Measurements from ENCODE around the gene RPH3AL.
"Not testable (repeated sequence)": the region's sequence is repeated elsewhere in the genome, so short reads cannot be mapped to it uniquely, and the experiment has no call there.

RPH3AL gene

GRCh38 chr17:172401-172800 is 180.2 kb downstream of the RPH3AL start:
- H3K9ac ChIP-seq (ENCODE audit: low read depth, low read length, poor library complexity), result no peak overlapping the region
- H2AFZ ChIP-seq (ENCODE audit: low read length), result no peak overlapping the region
- no peak overlapping the region for H3K18ac ChIP-seq (ENCODE audit: low read length)
- no peak overlapping the region for H4K91ac ChIP-seq (ENCODE audit: low read depth, low read length, poor library complexity)
- H3K14ac ChIP-seq (ENCODE audit: low read length), result no peak overlapping the region
- peaks cover 0 to 42% (median 0%) of the 10 kb centered on the region in 3 experiments for H3K27me3 ChIP-seq (ENCODE audit: control insufficient read depth in 3 of 3, insufficient read depth in 3 of 3, low read depth in 1 of 3, low read length in 3 of 3)
- H3K9me3 ChIP-seq (replicated peaks in 1 of 2; ENCODE audit: control insufficient read depth in 2 of 2, insufficient read depth in 1 of 2, low read depth in 1 of 2, low read length in 2 of 2), result no peaks in the 10 kb centered on the region
- H3K27ac ChIP-seq (replicated peaks; ENCODE audit: low read length), result no peak overlapping the region
- H2BK12ac ChIP-seq (ENCODE audit: low read length), result no peak overlapping the region
- no peak overlapping the region for H2BK5ac ChIP-seq (ENCODE audit: low read length)
- no peak overlapping the region for H3K4me3 ChIP-seq (ENCODE audit: low read length in 2 of 2)
- H3K36me3 ChIP-seq (replicated peaks in 1 of 2; ENCODE audit: control insufficient read depth in 2 of 2, insufficient read depth in 2 of 2, low read length in 2 of 2), result no peaks in the 10 kb centered on the region
- no peak overlapping the region for H3K4ac ChIP-seq (ENCODE audit: low read length)
- H2BK15ac ChIP-seq (ENCODE audit: low read length), result peak overlapping the region; percentile 67
- H3K4me1 ChIP-seq (ENCODE audit: control insufficient read depth in 2 of 2, insufficient read depth in 1 of 2, low read depth in 1 of 2, low read length in 2 of 2), result no peaks in the 10 kb centered on the region
- peak overlapping the region; percentile 66 for H2AK5ac ChIP-seq (ENCODE audit: low read depth, low read length)
- no peak overlapping the region for H2BK120ac ChIP-seq (ENCODE audit: low read depth, low read length)
- H4K8ac ChIP-seq (ENCODE audit: low read depth, low read length), result no peak overlapping the region
- H3K79me1 ChIP-seq (ENCODE audit: low read depth, low read length), result no peaks in the 10 kb centered on the region
- H3K23ac ChIP-seq (ENCODE audit: low read depth, low read length, poor library complexity), result peak overlapping the region; percentile 27
- H3K4me2 ChIP-seq (ENCODE audit: insufficient read depth, low read length, poor library complexity, severe bottlenecking), result no peak overlapping the region
- no CpG with 5 or more reads among the region's 11 CpGs for WGBS, 2 donors (ENCODE audit: extremely low coverage in 2 of 2, insufficient read length in 2 of 2, insufficient replicate concordance in 1 of 2)
- no peak for DNase-seq (ENCODE audit: low spot score)

GRCh38 chr17:171871-172270 is 180.7 kb downstream of the RPH3AL start:
- Histone ChIP-seq H3K9me3 (replicated peaks in 1 of 2; ENCODE audit: control insufficient read depth in 2 of 2, insufficient read depth in 1 of 2, low read depth in 1 of 2, low read length in 2 of 2) (no peaks in the 10 kb centered on the region), H2BK15ac (ENCODE audit: low read length) (peak overlapping the region; percentile 67), H3K4ac (ENCODE audit: low read length) (no peak overlapping the region), H3K27ac (replicated peaks; ENCODE audit: low read length) (no peak overlapping the region), H3K14ac (ENCODE audit: low read length) (no peak overlapping the region), H2AFZ (ENCODE audit: low read length) (no peak overlapping the region), H2BK12ac (ENCODE audit: low read length) (no peak overlapping the region), H3K18ac (ENCODE audit: low read length) (peak overlapping the region; percentile 64), H2AK5ac (ENCODE audit: low read depth, low read length) (peak overlapping the region; percentile 66), H4K8ac (ENCODE audit: low read depth, low read length) (no peak overlapping the region), H3K79me1 (ENCODE audit: low read depth, low read length) (no peaks in the 10 kb centered on the region), H2BK5ac (ENCODE audit: low read length) (no peak overlapping the region), H3K36me3 (replicated peaks in 1 of 2; ENCODE audit: control insufficient read depth in 2 of 2, insufficient read depth in 2 of 2, low read length in 2 of 2) (no peaks in the 10 kb centered on the region), H3K23ac (ENCODE audit: low read depth, low read length, poor library complexity) (no peak overlapping the region), H3K4me1 (ENCODE audit: control insufficient read depth in 2 of 2, insufficient read depth in 1 of 2, low read depth in 1 of 2, low read length in 2 of 2) (no peaks in the 10 kb centered on the region), H4K91ac (ENCODE audit: low read depth, low read length, poor library complexity) (no peak overlapping the region), H3K4me3 (ENCODE audit: low read length in 2 of 2) (no peak overlapping the region), H3K4me2 (ENCODE audit: insufficient read depth, low read length, poor library complexity, severe bottlenecking) (no peak overlapping the region), H3K27me3 (ENCODE audit: control insufficient read depth in 3 of 3, insufficient read depth in 3 of 3, low read depth in 1 of 3, low read length in 3 of 3) (peaks cover 0 to 37% (median 0%) of the 10 kb centered on the region in 3 experiments), H3K9ac (ENCODE audit: low read depth, low read length, poor library complexity) (no peak overlapping the region), H2BK120ac (ENCODE audit: low read depth, low read length) (no peak overlapping the region)
- no peak for DNase-seq (ENCODE audit: low spot score)
- WGBS, 2 donors (ENCODE audit: extremely low coverage in 2 of 2, insufficient read length in 2 of 2, insufficient replicate concordance in 1 of 2), result no CpG with 5 or more reads among the region's 13 CpGs

GRCh38 chr17:170130-170670 is 182.4 kb downstream of the RPH3AL start:
- peak overlapping the region; percentile 75 for H2BK12ac ChIP-seq (ENCODE audit: low read length)
- H3K79me1 ChIP-seq (ENCODE audit: low read depth, low read length), result no peaks in the 10 kb centered on the region
- peak overlapping the region; percentile 96 for H2AK5ac ChIP-seq (ENCODE audit: low read depth, low read length)
- H3K4me1 ChIP-seq (ENCODE audit: control insufficient read depth in 2 of 2, insufficient read depth in 1 of 2, low read depth in 1 of 2, low read length in 2 of 2), result no peaks in the 10 kb centered on the region
- H2AFZ ChIP-seq (ENCODE audit: low read length), result no peak overlapping the region
- no peak overlapping the region for H4K91ac ChIP-seq (ENCODE audit: low read depth, low read length, poor library complexity)
- DNase-seq (ENCODE audit: low spot score), result no peak
- WGBS, 2 donors (ENCODE audit: extremely low coverage in 2 of 2, insufficient read length in 2 of 2, insufficient replicate concordance in 1 of 2), result no CpG with 5 or more reads among the region's 6 CpGs
- H3K18ac ChIP-seq (ENCODE audit: low read length), result peak overlapping the region; percentile 71
- H3K9ac ChIP-seq (ENCODE audit: low read depth, low read length, poor library complexity), result peak overlapping the region; percentile 12
- no peak overlapping the region for H3K4me2 ChIP-seq (ENCODE audit: insufficient read depth, low read length, poor library complexity, severe bottlenecking)
- H2BK5ac ChIP-seq (ENCODE audit: low read length), result peak overlapping the region; percentile 62
- no peak overlapping the region for H2BK120ac ChIP-seq (ENCODE audit: low read depth, low read length)
- peak overlapping the region; percentile 94 for H3K14ac ChIP-seq (ENCODE audit: low read length)
- no peak overlapping the region for H3K4ac ChIP-seq (ENCODE audit: low read length)
- H4K8ac ChIP-seq (ENCODE audit: low read depth, low read length), result no peak overlapping the region
- peak overlapping the region; percentile 85 for H3K23ac ChIP-seq (ENCODE audit: low read depth, low read length, poor library complexity)
- no peaks in the 10 kb centered on the region for H3K9me3 ChIP-seq (replicated peaks in 1 of 2; ENCODE audit: control insufficient read depth in 2 of 2, insufficient read depth in 1 of 2, low read depth in 1 of 2, low read length in 2 of 2)
- H3K36me3 ChIP-seq (replicated peaks in 1 of 2; ENCODE audit: control insufficient read depth in 2 of 2, insufficient read depth in 2 of 2, low read length in 2 of 2), result no peaks in the 10 kb centered on the region
- peak overlapping the region; percentile 81 for H2BK15ac ChIP-seq (ENCODE audit: low read length)
- peaks cover 0 to 30% (median 0%) of the 10 kb centered on the region in 3 experiments for H3K27me3 ChIP-seq (ENCODE audit: control insufficient read depth in 3 of 3, insufficient read depth in 3 of 3, low read depth in 1 of 3, low read length in 3 of 3)
- no peak overlapping the region for H3K27ac ChIP-seq (replicated peaks; ENCODE audit: low read length)
- H3K4me3 ChIP-seq (ENCODE audit: low read length in 2 of 2), result no peak overlapping the region

- not testable (repeated sequence) for H2BK12ac ChIP-seq (ENCODE audit: low read length); H3K14ac ChIP-seq (ENCODE audit: low read length); H3K4ac ChIP-seq (ENCODE audit: low read length); H2BK15ac ChIP-seq (ENCODE audit: low read length); H3K79me1 ChIP-seq (ENCODE audit: low read depth, low read length); H4K8ac ChIP-seq (ENCODE audit: low read depth, low read length); DNase-seq (ENCODE audit: low spot score); H2AK5ac ChIP-seq (ENCODE audit: low read depth, low read length); H4K91ac ChIP-seq (ENCODE audit: low read depth, low read length, poor library complexity); H3K9me3 ChIP-seq (replicated peaks in 1 of 2; ENCODE audit: control insufficient read depth in 2 of 2, insufficient read depth in 1 of 2, low read depth in 1 of 2, low read length in 2 of 2); H2BK120ac ChIP-seq (ENCODE audit: low read depth, low read length); H2BK5ac ChIP-seq (ENCODE audit: low read length); H3K23ac ChIP-seq (ENCODE audit: low read depth, low read length, poor library complexity); H3K18ac ChIP-seq (ENCODE audit: low read length); H3K9ac ChIP-seq (ENCODE audit: low read depth, low read length, poor library complexity); H2AFZ ChIP-seq (ENCODE audit: low read length); H3K4me2 ChIP-seq (ENCODE audit: insufficient read depth, low read length, poor library complexity, severe bottlenecking); H3K36me3 ChIP-seq (replicated peaks in 1 of 2; ENCODE audit: control insufficient read depth in 2 of 2, insufficient read depth in 2 of 2, low read length in 2 of 2); H3K4me1 ChIP-seq (ENCODE audit: control insufficient read depth in 2 of 2, insufficient read depth in 1 of 2, low read depth in 1 of 2, low read length in 2 of 2); H3K4me3 ChIP-seq (ENCODE audit: low read length in 2 of 2); H3K27ac ChIP-seq (replicated peaks; ENCODE audit: low read length)
- no CpG with 5 or more reads among the region's 11 CpGs for whole genome bisulfite sequencing, 2 donors (ENCODE audit: extremely low coverage in 2 of 2, insufficient read length in 2 of 2, insufficient replicate concordance in 1 of 2)
- peaks cover 0 to 18% (median 0%) of the 10 kb centered on the region in 3 experiments for H3K27me3 ChIP-seq (ENCODE audit: control insufficient read depth in 3 of 3, insufficient read depth in 3 of 3, low read depth in 1 of 3, low read length in 3 of 3)
These were observed 184.0 kb downstream of the RPH3AL start for GRCh38 chr17:168614-169013.
